CD4-positive, CD25-positive, alpha-beta regulatory T cell (primary cell): ENCODE measurements around the gene INPP4A. TPM values are rescaled to one million over a fixed set of nuclear protein-coding genes. Genes with fewer than 3 reads are reported as not detected.

Experiments used
- ATAC-seq, 2 donors: fragments of 150-1000 bp; cut with Tn5 transposase; one replicate each; pipeline ENCODE4 v1.10.0; 2021; ENCODE audit warnings: low read depth in 2 of 2, moderate number of reproducible peaks in 2 of 2, moderate library complexity in 1 of 2
- DNase-seq, 3 donors: peaks; one replicate each; pipeline versions ENCODE4 v3.0.0 to v3.0.0-alpha.2; 2012 to 2022; ENCODE audit warnings: mixed read lengths in 1 of 3
- H3K27ac ChIP-seq: one replicate; pipeline ENCODE4 v1.7.0; 2013; ENCODE audit warnings: mild to moderate bottlenecking, low read length; ENCODE audit not compliant: insufficient read depth, poor library complexity, severe bottlenecking
- H3K27me3 ChIP-seq: one replicate; pipeline ENCODE4 v1.7.0; 2013; ENCODE audit warnings: low read length; ENCODE audit not compliant: control insufficient read depth, insufficient read depth
- H3K36me3 ChIP-seq: one replicate; pipeline ENCODE4 v1.7.0; 2013; ENCODE audit warnings: mild to moderate bottlenecking, low read length, moderate library complexity; ENCODE audit not compliant: control insufficient read depth, insufficient read depth
- H3K4me1 ChIP-seq: 2 replicates; pipeline ENCODE4 v1.7.0; 2013; ENCODE audit warnings: mild to moderate bottlenecking, low read length; ENCODE audit not compliant: insufficient read depth, control insufficient read depth, poor library complexity, severe bottlenecking
- H3K4me3 ChIP-seq: one replicate; pipeline ENCODE4 v1.7.0; 2013; ENCODE audit warnings: low read depth, mild to moderate bottlenecking, low read length, moderate library complexity
- H3K9me3 ChIP-seq, 2 experiments: 1 replicate in 1 of 2; 2 replicates in 1 of 2; pipeline ENCODE4 v1.7.0; 2013; ENCODE audit warnings: low read length in 2 of 2, mild to moderate bottlenecking in 1 of 2, moderate library complexity in 1 of 2; ENCODE audit not compliant: control insufficient read depth in 2 of 2
- H3K27ac Mint-ChIP-seq, 3 donors: one replicate each; pipeline ENCODE4 v1.8.0; 2020 to 2022; ENCODE audit warnings: mild to moderate bottlenecking in 3 of 3, mixed read lengths in 3 of 3, moderate library complexity in 2 of 3
- H3K27me3 Mint-ChIP-seq: one replicate; pipeline ENCODE4 v1.8.0; 2022; ENCODE audit warnings: mild to moderate bottlenecking, mixed read lengths
- H3K36me3 Mint-ChIP-seq: one replicate; pipeline ENCODE4 v1.8.0; 2020; ENCODE audit warnings: mixed read lengths
- H3K4me1 Mint-ChIP-seq, 4 donors: one replicate each; pipeline ENCODE4 v1.8.0; 2020 to 2022; ENCODE audit warnings: mixed read lengths in 4 of 4, mild to moderate bottlenecking in 1 of 4
- H3K4me3 Mint-ChIP-seq, 4 donors: one replicate each; pipeline ENCODE4 v1.8.0; 2020 to 2022; ENCODE audit warnings: mild to moderate bottlenecking in 4 of 4, mixed read lengths in 4 of 4, moderate library complexity in 3 of 4
- H3K9me3 Mint-ChIP-seq, 7 donors: one replicate each; pipeline ENCODE4 v1.8.0; 2020 to 2022; ENCODE audit warnings: mixed read lengths in 7 of 7, mild to moderate bottlenecking in 3 of 7, moderate library complexity in 2 of 7
- polyA plus RNA-seq, 4 donors: library from polyadenylated mRNA; unstranded; fragments of 300-500 nt; fragmentation: Illumina TruSeq; gene quantifications; one replicate each; pipeline ENCODE4 v1.2.3, GENCODE V29; 2021
- total RNA-seq: library from RNA; stranded (reverse); gene quantifications from one replicate; pipeline ENCODE4 v1.2.3, GENCODE V29; 2022

The INPP4A gene
- total and polyA plus RNA-seq, 5 donors from 2014 or later: 27.9 to 106 (median 31.5) TPM

- H3K4me3 Mint-ChIP-seq: no peak overlapping the region
- no peak overlapping the region for H3K4me3 ChIP-seq
- peaks cover 0 to 15% (median 7%) of the 10 kb centered on the region in 7 donors for H3K9me3 Mint-ChIP-seq
- peaks cover 36% of the 10 kb centered on the region for H3K36me3 ChIP-seq
- peaks cover 19 to 67% (median 37%) of the 10 kb centered on the region in 4 donors for H3K4me1 Mint-ChIP-seq
- DNase-seq: no peak
- no peaks in the 10 kb centered on the region for H3K27me3 Mint-ChIP-seq
- no peak overlapping the region for H3K27ac ChIP-seq
- peaks cover 45% of the 10 kb centered on the region for H3K36me3 Mint-ChIP-seq
- ATAC-seq: no peak
- H3K9me3 ChIP-seq: peaks cover 10 to 26% of the 10 kb centered on the region in 2 experiments
- peak overlapping the region; percentile 53 to 62 (median 55) for H3K27ac Mint-ChIP-seq
- H3K27me3 ChIP-seq: no peaks in the 10 kb centered on the region
- H3K4me1 ChIP-seq: peaks cover 14% of the 10 kb centered on the region
These were observed 47.8 kb downstream of the INPP4A start for GRCh38 chr2:98492441-98492840.

GRCh38 chr2:98494699-98495098 is 50.0 kb downstream of the INPP4A start:
- H3K27me3 Mint-ChIP-seq: no peaks in the 10 kb centered on the region

GRCh38 chr2:98496750-98497493 is 52.3 kb downstream of the INPP4A start:
- peaks cover 10 to 27% of the 10 kb centered on the region in 2 experiments for H3K9me3 ChIP-seq
- peaks cover 58% of the 10 kb centered on the region for H3K36me3 Mint-ChIP-seq
- no peak overlapping the region for H3K4me3 Mint-ChIP-seq
- no peaks in the 10 kb centered on the region for H3K27me3 ChIP-seq
- no peak for ATAC-seq
- peaks cover 23 to 68% (median 40%) of the 10 kb centered on the region in 4 donors for H3K4me1 Mint-ChIP-seq
- peaks cover 47% of the 10 kb centered on the region for H3K36me3 ChIP-seq
- no peaks in the 10 kb centered on the region for H3K27me3 Mint-ChIP-seq
- H3K4me3 ChIP-seq: no peak overlapping the region
- no peak for DNase-seq
- H3K27ac Mint-ChIP-seq: peak overlapping the region in 1 of 3 donors; percentile 43
- H3K27ac ChIP-seq: no peak overlapping the region
- H3K9me3 Mint-ChIP-seq: peaks cover 0 to 16% (median 8%) of the 10 kb centered on the region in 7 donors
- H3K4me1 ChIP-seq: peaks cover 6% of the 10 kb centered on the region

More at GRCh38 chr2:98494699-98495098, 50.0 kb downstream of the INPP4A start:
- H3K4me3 ChIP-seq: no peak overlapping the region
- no peaks in the 10 kb centered on the region for H3K27me3 ChIP-seq
- H3K4me3 Mint-ChIP-seq: no peak overlapping the region
- peaks cover 55% of the 10 kb centered on the region for H3K36me3 ChIP-seq
- peak overlapping the region in 1 of 3 donors; percentile 65 for H3K27ac Mint-ChIP-seq
- no peaks in the 10 kb centered on the region for H3K4me1 ChIP-seq
- H3K27ac ChIP-seq: no peak overlapping the region
- peaks cover 0 to 18% (median 8%) of the 10 kb centered on the region in 7 donors for H3K9me3 Mint-ChIP-seq
- DNase-seq: no peak
- H3K4me1 Mint-ChIP-seq: peaks cover 23 to 66% (median 38%) of the 10 kb centered on the region in 4 donors
- ATAC-seq: no peak
- peaks cover 64% of the 10 kb centered on the region for H3K36me3 Mint-ChIP-seq
- peaks cover 10 to 27% of the 10 kb centered on the region in 2 experiments for H3K9me3 ChIP-seq

- no peak overlapping the region for H3K4me3 Mint-ChIP-seq
- peaks cover 57% of the 10 kb centered on the region for H3K36me3 Mint-ChIP-seq
- no peaks in the 10 kb centered on the region for H3K27me3 Mint-ChIP-seq
- no peak overlapping the region for H3K27ac ChIP-seq
- DNase-seq: no peak
- peak overlapping the region; percentile 62 to 81 (median 71) for H3K27ac Mint-ChIP-seq
- ATAC-seq: no peak
- peaks cover 10 to 27% of the 10 kb centered on the region in 2 experiments for H3K9me3 ChIP-seq
- peaks cover 0 to 16% (median 8%) of the 10 kb centered on the region in 7 donors for H3K9me3 Mint-ChIP-seq
- H3K27me3 ChIP-seq: no peaks in the 10 kb centered on the region
- H3K36me3 ChIP-seq: peaks cover 39% of the 10 kb centered on the region
- peaks cover 21% of the 10 kb centered on the region for H3K4me1 ChIP-seq
- no peak overlapping the region for H3K4me3 ChIP-seq
- H3K4me1 Mint-ChIP-seq: peaks cover 34 to 78% (median 54%) of the 10 kb centered on the region in 4 donors
These were observed 54.2 kb downstream of the INPP4A start for GRCh38 chr2:98498703-98499440.

GRCh38 chr2:98500561-98500960 is 55.9 kb downstream of the INPP4A start:
- peaks cover 6 to 18% of the 10 kb centered on the region in 2 experiments for H3K9me3 ChIP-seq
- H3K4me3 ChIP-seq: no peak overlapping the region
- no peak overlapping the region for H3K4me3 Mint-ChIP-seq
- H3K27ac ChIP-seq: no peak overlapping the region
- peaks cover 30% of the 10 kb centered on the region for H3K36me3 ChIP-seq
- ATAC-seq: no peak
- H3K36me3 Mint-ChIP-seq: peaks cover 45% of the 10 kb centered on the region
- H3K27ac Mint-ChIP-seq: peak overlapping the region in 1 of 3 donors; percentile 71
- H3K27me3 ChIP-seq: no peaks in the 10 kb centered on the region
- H3K9me3 Mint-ChIP-seq: peaks cover 0 to 14% (median 8%) of the 10 kb centered on the region in 7 donors
- H3K4me1 ChIP-seq: peaks cover 37% of the 10 kb centered on the region
- H3K27me3 Mint-ChIP-seq: no peaks in the 10 kb centered on the region
- peaks cover 27 to 84% (median 69%) of the 10 kb centered on the region in 4 donors for H3K4me1 Mint-ChIP-seq
- no peak for DNase-seq

- Mint-ChIP-seq H3K4me1 (peaks cover 24 to 91% (median 73%) of the 10 kb centered on the region in 4 donors), H3K27me3 (no peaks in the 10 kb centered on the region), H3K27ac (peak overlapping the region in 1 of 3 donors; percentile 23), H3K36me3 (peaks cover 44% of the 10 kb centered on the region), H3K9me3 (peaks cover 0 to 12% (median 8%) of the 10 kb centered on the region in 7 donors), H3K4me3 (no peak overlapping the region)
- no peak overlapping the region for H3K27ac ChIP-seq
- H3K9me3 ChIP-seq: peaks cover 6 to 13% of the 10 kb centered on the region in 2 experiments
- ATAC-seq: no peak
- H3K4me1 ChIP-seq: peaks cover 39% of the 10 kb centered on the region
- H3K27me3 ChIP-seq: no peaks in the 10 kb centered on the region
- no peak for DNase-seq
- no peak overlapping the region for H3K4me3 ChIP-seq
- H3K36me3 ChIP-seq: peaks cover 32% of the 10 kb centered on the region
These were observed 56.6 kb downstream of the INPP4A start for GRCh38 chr2:98501223-98501622.

GRCh38 chr2:98501876-98502275 is 57.2 kb downstream of the INPP4A start:
- Histone ChIP-seq H3K9me3 (peaks cover 2 to 7% of the 10 kb centered on the region in 2 experiments), H3K4me3 (no peak overlapping the region), H3K36me3 (peaks cover 34% of the 10 kb centered on the region), H3K4me1 (peaks cover 40% of the 10 kb centered on the region), H3K27ac (no peak overlapping the region), H3K27me3 (no peaks in the 10 kb centered on the region)
- Mint-ChIP-seq H3K4me1 (peaks cover 22 to 95% (median 77%) of the 10 kb centered on the region in 4 donors), H3K9me3 (peaks cover 0 to 11% (median 2%) of the 10 kb centered on the region in 7 donors), H3K27me3 (no peaks in the 10 kb centered on the region), H3K36me3 (peaks cover 42% of the 10 kb centered on the region), H3K27ac (peak overlapping the region; percentile 43 to 80 (median 78)), H3K4me3 (peak overlapping the region in 1 of 4 donors; percentile 19)
- ATAC-seq: no peak
- no peak for DNase-seq
